ENCODE data around the gene MTHFS. TPM values are rescaled to one million over a fixed set of nuclear protein-coding genes. Genes with fewer than 3 reads are reported as not detected.
"Not testable (repeated sequence)": the region's sequence is repeated elsewhere in the genome, so short reads cannot be mapped to it uniquely, and the experiment has no call there.

The MTHFS gene
- total RNA-seq, 1 experiment from 2014 or later, result 66.7 TPM

GRCh38 chr15:79904271-79904670 lies 7.5 kb upstream of the MTHFS start:
- BruUV-seq (replicated peaks), result no TSS peak
- H3K4me1 Mint-ChIP-seq (ENCODE audit: low read depth, unreplicated experiment), result peaks cover 7% of the 10 kb centered on the region
- peaks cover under 1% of the 10 kb centered on the region for H3K9me3 Mint-ChIP-seq (ENCODE audit: low read depth, unreplicated experiment)
- H3K4me3 Mint-ChIP-seq (ENCODE audit: low read depth, unreplicated experiment), result no peak overlapping the region
- no peak for DNase-seq
- intact Hi-C loops (cut with micrococcal nuclease; ENCODE audit: unreplicated experiment), result no loop called here
- H3K27ac Mint-ChIP-seq (ENCODE audit: unreplicated experiment), result no peak overlapping the region
- no peak for TF ChIP-seq CTCF (IDR thresholded peaks at IDR 0.05; ENCODE audit: unreplicated experiment)
- H3K27me3 Mint-ChIP-seq (ENCODE audit: unreplicated experiment), result no peaks in the 10 kb centered on the region
- no peaks in the 10 kb centered on the region for H3K36me3 Mint-ChIP-seq (ENCODE audit: insufficient read depth, unreplicated experiment)
- CTCF ChIA-PET, result interaction anchor here (1.2 kb wide), 1 partner anchor 9 kb away, joined by 3 read pairs; no protein-coding TSS in a partner anchor

- H3K9me3 Mint-ChIP-seq (ENCODE audit: low read depth, unreplicated experiment), result no peaks in the 10 kb centered on the region
- intact Hi-C loops (cut with micrococcal nuclease; ENCODE audit: unreplicated experiment), result no loop called here
- H3K36me3 Mint-ChIP-seq (ENCODE audit: insufficient read depth, unreplicated experiment), result no peaks in the 10 kb centered on the region
- no peak overlapping the region for H3K27ac Mint-ChIP-seq (ENCODE audit: unreplicated experiment)
- no TSS peak for BruUV-seq (replicated peaks)
- TF ChIP-seq CTCF (IDR thresholded peaks at IDR 0.05; ENCODE audit: unreplicated experiment), result no peak
- CTCF ChIA-PET, result interaction anchor here (1.2 kb wide), 1 partner anchor 8 kb away, joined by 3 read pairs; no protein-coding TSS in a partner anchor
- no peaks in the 10 kb centered on the region for H3K27me3 Mint-ChIP-seq (ENCODE audit: unreplicated experiment)
- H3K4me1 Mint-ChIP-seq (ENCODE audit: low read depth, unreplicated experiment), result peaks cover 7% of the 10 kb centered on the region
- H3K4me3 Mint-ChIP-seq (ENCODE audit: low read depth, unreplicated experiment), result no peak overlapping the region
- no peak for DNase-seq
Observed at GRCh38 chr15:79903626-79904025, 6.8 kb upstream of the MTHFS start.

- H3K4me3 Mint-ChIP-seq (ENCODE audit: low read depth, unreplicated experiment), result no peak overlapping the region
- no peaks in the 10 kb centered on the region for H3K9me3 Mint-ChIP-seq (ENCODE audit: low read depth, unreplicated experiment)
- intact Hi-C loops (cut with micrococcal nuclease; ENCODE audit: unreplicated experiment), result no loop called here
- no peaks in the 10 kb centered on the region for H3K27me3 Mint-ChIP-seq (ENCODE audit: unreplicated experiment)
- no peaks in the 10 kb centered on the region for H3K36me3 Mint-ChIP-seq (ENCODE audit: insufficient read depth, unreplicated experiment)
- CTCF ChIA-PET, result no interaction called here
- H3K4me1 Mint-ChIP-seq (ENCODE audit: low read depth, unreplicated experiment), result peaks cover 7% of the 10 kb centered on the region
- TF ChIP-seq CTCF (IDR thresholded peaks at IDR 0.05; ENCODE audit: unreplicated experiment), result no peak
- DNase-seq, result no peak
- no TSS peak for BruUV-seq (replicated peaks)
- H3K27ac Mint-ChIP-seq (ENCODE audit: unreplicated experiment), result no peak overlapping the region
Observed at GRCh38 chr15:79903144-79903543, 6.3 kb upstream of the MTHFS start.

- no peaks in the 10 kb centered on the region for H3K27me3 Mint-ChIP-seq (ENCODE audit: unreplicated experiment)
Observed at GRCh38 chr15:79901958-79902357, 5.1 kb upstream of the MTHFS start.

DNA sequence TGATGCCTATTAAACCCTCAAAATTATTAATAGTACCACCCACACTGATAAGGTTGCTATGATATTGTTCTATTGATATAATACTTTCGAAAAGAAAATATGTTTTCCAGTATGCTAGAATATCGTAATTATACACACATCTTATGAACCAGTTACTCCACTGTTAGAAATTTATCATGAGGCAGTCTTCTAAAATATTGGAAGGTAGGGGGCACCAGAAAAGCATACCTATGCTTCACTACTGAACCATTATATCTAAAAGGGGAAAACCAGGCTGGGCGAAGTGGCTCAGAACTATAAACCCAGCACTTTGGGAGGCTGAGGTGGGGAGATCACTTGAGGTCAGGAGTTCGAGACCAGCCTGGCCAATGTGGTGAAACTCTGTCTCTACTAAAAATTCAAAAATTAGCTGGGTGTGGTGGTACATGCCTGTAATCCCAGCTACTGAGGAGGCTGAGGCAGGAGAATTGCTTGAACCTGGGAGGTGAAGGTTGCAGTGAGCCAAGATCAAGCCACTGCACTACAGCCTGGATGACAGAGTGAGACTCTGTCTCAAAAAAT lies 4.1 kb upstream of the MTHFS start:
- H3K9me3 Mint-ChIP-seq (ENCODE audit: low read depth, unreplicated experiment); H3K27me3 Mint-ChIP-seq (ENCODE audit: unreplicated experiment); intact Hi-C loops (cut with micrococcal nuclease; ENCODE audit: unreplicated experiment); CTCF ChIA-PET; DNase-seq; H3K27ac Mint-ChIP-seq (ENCODE audit: unreplicated experiment); H3K4me3 Mint-ChIP-seq (ENCODE audit: low read depth, unreplicated experiment); BruUV-seq (replicated peaks): not testable (repeated sequence)
- peaks cover 16% of the 10 kb centered on the region for H3K36me3 Mint-ChIP-seq (ENCODE audit: insufficient read depth, unreplicated experiment)
- peaks cover 13% of the 10 kb centered on the region for H3K4me1 Mint-ChIP-seq (ENCODE audit: low read depth, unreplicated experiment)

More at GRCh38 chr15:79901958-79902357, 5.1 kb upstream of the MTHFS start:
- no peak for TF ChIP-seq CTCF (IDR thresholded peaks at IDR 0.05; ENCODE audit: unreplicated experiment)
- DNase-seq, result no peak
- Mint-ChIP-seq H3K4me1 (ENCODE audit: low read depth, unreplicated experiment) (peaks cover 7% of the 10 kb centered on the region), H3K27ac (ENCODE audit: unreplicated experiment) (no peak overlapping the region), H3K9me3 (ENCODE audit: low read depth, unreplicated experiment) (no peaks in the 10 kb centered on the region), H3K4me3 (ENCODE audit: low read depth, unreplicated experiment) (no peak overlapping the region), H3K36me3 (ENCODE audit: insufficient read depth, unreplicated experiment) (peaks cover 5% of the 10 kb centered on the region)
- no TSS peak for BruUV-seq (replicated peaks)
- intact Hi-C loops (cut with micrococcal nuclease; ENCODE audit: unreplicated experiment), result no loop called here
- CTCF ChIA-PET, result no interaction called here

Data from Calu3 (cell line).